GM10266 (cell line): ENCODE data around the gene DSCAML1.

Experiments
- DNase-seq: peaks from one replicate; pipeline ENCODE4 v3.0.0; 2012; ENCODE audit errors: extremely low spot score
- TF ChIP-seq, protein P1 (sequence below): IDR thresholded peaks from 2 replicates; pipeline ENCODE4 v1.5.1; 2012; ENCODE audit warnings: mild to moderate bottlenecking, low read depth; ENCODE audit not compliant: control insufficient read depth, insufficient read depth; ENCODE audit errors: missing control alignments

The DSCAML1 gene

DNA sequence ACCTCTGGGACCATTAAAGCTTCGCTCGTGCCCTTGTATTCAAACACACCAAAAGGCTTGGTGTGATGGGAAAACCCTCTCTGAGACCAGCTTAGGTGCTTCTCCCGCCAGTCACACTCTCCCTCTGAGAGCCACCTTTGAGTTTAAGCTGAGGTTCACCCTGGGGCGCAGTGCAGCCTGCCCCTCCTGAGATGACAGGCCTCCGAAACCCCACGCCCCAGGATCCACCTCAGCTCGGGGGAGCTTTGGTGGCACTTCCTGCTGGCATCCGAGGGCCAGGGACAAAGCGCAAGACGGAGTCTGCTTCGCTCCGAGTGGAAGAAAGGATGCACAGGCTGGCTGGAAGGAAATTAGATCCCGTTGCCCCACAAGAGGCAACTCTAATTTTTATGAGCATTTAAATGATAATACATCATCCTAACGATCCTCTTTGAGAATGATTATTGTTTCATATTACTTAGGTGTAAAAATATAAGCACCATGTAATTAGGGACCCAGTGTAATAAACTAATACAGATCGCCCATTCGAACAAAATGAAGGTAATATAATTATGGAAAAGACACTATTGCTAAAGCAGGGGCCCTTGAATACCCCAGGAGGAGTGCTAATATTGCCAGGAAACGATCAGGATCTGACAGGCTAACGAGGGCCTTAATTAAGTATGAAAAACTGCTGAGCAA lies 334.7 kb downstream of the DSCAML1 start:
- DNase-seq = no peak
- TF ChIP-seq, protein P1, sequence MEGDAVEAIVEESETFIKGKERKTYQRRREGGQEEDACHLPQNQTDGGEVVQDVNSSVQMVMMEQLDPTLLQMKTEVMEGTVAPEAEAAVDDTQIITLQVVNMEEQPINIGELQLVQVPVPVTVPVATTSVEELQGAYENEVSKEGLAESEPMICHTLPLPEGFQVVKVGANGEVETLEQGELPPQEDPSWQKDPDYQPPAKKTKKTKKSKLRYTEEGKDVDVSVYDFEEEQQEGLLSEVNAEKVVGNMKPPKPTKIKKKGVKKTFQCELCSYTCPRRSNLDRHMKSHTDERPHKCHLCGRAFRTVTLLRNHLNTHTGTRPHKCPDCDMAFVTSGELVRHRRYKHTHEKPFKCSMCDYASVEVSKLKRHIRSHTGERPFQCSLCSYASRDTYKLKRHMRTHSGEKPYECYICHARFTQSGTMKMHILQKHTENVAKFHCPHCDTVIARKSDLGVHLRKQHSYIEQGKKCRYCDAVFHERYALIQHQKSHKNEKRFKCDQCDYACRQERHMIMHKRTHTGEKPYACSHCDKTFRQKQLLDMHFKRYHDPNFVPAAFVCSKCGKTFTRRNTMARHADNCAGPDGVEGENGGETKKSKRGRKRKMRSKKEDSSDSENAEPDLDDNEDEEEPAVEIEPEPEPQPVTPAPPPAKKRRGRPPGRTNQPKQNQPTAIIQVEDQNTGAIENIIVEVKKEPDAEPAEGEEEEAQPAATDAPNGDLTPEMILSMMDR = no peak

DNA sequence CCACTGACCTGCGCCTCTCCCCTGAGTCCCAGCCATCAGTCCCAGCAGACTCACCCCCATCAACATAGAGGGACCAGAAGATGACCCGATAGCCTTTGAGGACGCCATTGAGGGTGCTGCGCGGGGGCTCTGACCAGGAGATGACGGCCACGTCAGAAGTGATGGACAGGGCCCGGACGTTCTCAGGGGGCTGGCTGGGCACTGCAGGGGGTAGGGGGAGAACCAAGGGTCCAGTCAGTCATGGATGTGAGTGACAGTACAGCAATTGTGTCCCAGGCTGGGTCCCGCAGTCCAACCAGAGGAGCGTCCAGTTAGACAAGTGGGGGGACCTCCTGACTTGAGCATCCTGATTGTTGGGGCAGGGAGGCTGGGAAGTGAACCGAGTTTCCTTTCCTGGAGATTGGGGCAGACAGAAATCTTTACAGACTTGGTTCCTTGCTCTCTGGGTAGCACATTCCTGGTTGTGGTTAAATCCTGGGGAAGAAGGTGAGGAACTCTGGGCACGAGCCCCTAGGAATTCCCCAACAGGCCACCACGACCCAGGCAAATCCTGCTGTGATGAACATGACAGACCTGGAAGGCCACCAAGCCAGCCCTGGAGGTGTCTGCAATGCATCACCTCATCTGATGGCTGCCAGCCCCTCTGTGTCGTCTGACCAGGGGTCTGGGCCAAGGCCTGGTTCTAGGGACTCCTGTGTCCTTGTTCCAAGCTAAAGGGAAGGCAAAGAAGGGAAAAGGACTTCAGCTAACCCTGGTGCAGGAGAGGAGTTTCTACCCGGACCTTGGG lies 335.4 kb downstream of the DSCAML1 start:
- no peak for DNase-seq
- TF ChIP-seq, protein P1 = no peak

DNA sequence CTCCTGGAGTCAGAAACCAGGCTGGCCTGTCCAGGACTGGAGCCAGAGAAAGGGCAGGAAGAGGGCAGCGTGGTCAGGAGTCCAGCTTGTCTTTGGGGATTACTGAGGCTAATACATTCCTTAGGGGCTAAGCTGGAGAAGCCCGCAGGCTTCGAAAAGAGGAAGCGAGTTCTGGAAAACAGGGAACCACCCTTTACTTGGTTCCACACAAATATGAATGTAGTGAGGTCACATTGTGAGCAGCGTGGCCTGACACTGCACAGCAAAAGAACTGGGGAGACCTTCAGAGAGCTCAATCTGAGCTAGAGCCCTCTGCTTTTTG lies 337.1 kb downstream of the DSCAML1 start:
- TF ChIP-seq, protein P1 = no peak
- no peak for DNase-seq

DNA sequence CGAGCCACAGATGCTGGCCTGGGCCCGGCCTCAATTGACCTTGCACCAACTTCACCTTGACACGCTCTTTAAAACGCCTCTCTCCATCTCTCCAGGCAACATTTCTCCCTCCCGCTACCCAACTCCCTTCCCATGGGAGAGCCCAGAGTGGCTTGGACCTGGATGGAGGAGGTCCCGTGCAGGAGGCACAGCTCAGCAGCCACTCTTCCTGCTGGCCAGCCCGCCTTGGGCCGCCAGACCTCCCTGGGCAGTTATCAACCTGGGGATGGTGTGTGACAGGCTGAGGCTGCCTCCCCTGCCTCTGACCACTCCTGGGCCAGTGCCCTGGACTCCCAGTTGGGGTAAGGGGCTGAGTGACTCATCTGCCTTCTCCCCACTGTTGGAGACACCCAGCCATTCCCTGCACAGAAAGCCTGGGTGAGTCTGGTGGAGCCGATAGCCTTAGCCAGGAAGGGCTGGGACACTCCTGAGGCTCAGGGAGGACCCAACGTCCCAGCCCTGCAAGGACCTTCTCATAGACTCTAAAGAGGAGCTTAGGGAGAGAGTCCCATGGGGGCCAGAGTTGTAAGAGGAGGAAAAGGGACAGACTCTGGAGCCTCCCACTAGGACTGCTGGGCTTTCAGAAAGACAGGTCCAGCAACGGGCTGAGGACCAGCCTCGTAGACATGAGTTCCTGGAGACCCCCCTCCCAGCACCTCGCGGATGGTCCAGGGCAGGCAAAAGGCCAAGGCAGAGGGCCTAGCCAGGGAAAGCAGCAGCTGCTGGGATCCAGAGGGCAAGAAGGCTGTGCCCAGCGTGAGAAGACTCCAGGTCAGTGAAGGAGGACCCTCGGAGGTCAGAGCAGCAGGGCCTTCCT lies 337.7 kb downstream of the DSCAML1 start:
- DNase-seq = no peak
- TF ChIP-seq, protein P1 = no peak

DNA sequence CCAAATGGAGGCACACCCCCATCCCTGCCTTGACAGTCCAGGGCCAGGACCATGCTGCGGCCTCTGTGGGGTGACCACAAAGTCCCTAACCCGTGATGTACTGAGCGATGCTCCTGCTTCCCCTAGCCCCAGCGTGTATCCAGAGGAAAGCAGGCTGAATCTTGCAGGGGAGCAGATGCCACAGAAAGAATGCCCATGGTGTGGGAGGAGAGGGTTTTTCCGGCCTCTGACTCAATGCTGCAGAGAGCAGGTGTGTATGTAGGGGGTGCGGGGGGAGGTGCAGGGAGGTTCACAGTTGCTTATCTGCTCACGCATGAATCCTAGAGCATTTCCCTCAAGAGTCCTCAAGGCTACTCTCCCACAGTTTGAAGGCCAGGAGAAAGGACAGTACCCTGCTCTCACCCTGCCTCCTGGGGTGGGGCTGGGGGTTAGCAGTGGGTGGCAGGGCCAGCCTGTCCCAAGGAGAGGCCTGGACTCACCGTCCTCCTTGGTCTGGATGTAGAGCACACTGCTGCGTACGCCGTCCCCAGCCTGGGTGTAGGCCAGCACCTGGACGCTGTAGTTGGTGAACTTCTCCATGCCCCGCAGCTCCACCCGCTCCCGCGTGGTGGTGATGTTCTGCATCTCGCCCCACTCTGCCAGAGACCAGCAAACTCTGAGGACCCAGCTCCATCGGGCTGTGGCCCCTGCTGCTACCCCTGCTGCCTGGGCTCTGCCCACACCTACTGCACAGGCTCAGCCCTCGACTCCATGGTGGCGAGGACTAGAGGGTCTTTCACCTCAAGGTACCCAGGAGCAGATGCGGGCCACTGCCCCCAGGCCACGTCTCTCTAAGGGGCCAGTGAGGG lies 338.5 kb downstream of the DSCAML1 start:
- peak; percentile 46 for DNase-seq
- TF ChIP-seq, protein P1 = no peak

DNA sequence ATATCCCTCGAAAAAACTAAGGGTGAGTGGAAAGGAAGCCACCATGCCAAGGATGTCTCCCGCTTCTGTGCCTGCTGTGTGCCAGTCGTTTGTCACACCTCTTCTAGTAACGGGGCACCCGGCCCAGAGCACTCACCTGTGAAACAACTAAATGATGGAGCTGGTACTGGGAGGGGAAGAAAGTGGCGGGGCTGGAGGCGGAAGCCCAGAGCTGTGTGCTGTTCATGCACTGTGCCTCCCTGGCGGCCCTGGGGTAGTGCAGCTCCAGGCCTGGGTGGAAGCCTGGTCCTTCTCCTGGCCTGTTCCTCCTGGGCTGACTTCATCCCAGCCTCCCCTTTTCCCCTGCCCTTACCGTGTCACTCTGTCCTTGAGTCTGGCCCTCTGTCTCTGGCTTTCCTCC lies 339.2 kb downstream of the DSCAML1 start:
- no peak for DNase-seq
- TF ChIP-seq, protein P1 = no peak
